Suppressor macrophage treated with lipopolysaccharide for 4 hours (primary cell): ENCODE data around the gene HDAC7.
"Not testable (repeated sequence)": the region's sequence is repeated elsewhere in the genome, so short reads cannot be mapped to it uniquely, and the experiment has no call there.

ENCODE experiments used
- DNase-seq: peaks from one replicate; pipeline ENCODE4 v3.0.0-alpha.2; 2020

Gene HDAC7

GRCh38 chr12:47811581-47812484 is 7.9 kb downstream of the HDAC7 start:
- peak; percentile 81 for DNase-seq

- peak; percentile 69 for DNase-seq
Measured at GRCh38 chr12:47811072-47811396, 8.7 kb downstream of the HDAC7 start.

- DNase-seq, result not testable (repeated sequence)
Measured at GRCh38 chr12:47809518-47809917, 10.2 kb downstream of the HDAC7 start.

- DNase-seq, result peak; percentile 72
Measured at GRCh38 chr12:47808574-47809365, 10.9 kb downstream of the HDAC7 start.

DNA sequence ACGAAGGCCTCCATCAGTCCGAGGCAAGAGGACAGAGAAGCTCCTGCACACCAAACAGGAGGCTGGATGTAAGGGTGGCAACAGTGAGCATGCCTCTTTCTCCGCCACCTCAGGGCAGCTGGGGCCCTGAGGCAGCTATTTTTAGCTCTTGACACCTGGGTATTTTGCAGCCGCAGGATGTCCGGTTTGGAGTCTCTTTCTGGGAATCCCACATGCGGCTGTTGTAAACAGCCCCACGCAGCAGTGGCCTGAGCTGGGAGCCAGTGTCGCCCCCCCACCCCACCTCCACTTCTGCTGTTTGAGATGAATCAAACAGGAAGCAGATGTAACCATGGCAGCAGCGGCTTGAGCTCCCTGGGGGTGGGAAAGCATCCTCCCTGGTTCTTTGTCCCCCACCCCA is 11.7 kb downstream of the HDAC7 start:
- DNase-seq, result peak; percentile 29

DNA sequence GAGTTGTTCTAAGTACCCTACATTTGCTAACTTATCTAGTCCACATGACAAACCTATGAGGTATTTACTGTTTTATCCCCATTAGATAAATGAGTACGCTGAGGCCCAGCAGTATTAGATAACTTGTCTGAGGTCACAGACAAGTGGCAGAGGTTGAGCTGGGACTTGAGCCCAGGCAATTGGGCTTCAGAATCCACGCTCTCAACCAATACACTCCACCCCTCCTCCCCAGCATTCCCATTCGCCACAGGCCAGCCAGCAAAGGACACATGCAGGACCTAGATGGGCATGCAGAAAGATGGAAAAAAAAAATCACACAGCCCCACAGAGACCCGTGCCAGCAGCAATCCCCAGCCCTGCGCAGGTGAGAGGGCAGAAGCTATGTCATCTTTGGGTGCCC is 12.4 kb downstream of the HDAC7 start:
- no peak for DNase-seq

DNA sequence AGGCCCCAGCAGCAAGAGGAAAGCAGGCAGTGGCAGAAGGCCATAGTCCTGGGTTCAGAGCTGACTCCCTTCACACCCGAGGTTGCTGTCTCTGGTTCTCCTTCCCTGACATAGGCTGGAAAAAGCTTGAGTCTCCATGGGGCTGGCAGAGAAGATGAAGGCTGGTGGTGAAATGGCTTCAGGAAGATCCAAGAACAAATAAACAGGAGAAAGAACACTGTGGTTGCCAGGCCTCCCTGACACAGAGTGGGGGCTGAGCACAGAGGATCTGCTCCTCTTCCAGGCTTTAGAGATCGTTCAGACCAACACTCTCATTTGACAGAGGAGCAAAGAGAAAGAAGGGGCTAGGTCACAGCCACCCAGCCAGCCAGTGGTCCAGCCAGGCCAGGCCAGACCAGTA is 14.3 kb downstream of the HDAC7 start:
- DNase-seq, result no peak

GRCh38 chr12:47804171-47804570 is 15.5 kb downstream of the HDAC7 start:
- DNase-seq, result no peak

DNA sequence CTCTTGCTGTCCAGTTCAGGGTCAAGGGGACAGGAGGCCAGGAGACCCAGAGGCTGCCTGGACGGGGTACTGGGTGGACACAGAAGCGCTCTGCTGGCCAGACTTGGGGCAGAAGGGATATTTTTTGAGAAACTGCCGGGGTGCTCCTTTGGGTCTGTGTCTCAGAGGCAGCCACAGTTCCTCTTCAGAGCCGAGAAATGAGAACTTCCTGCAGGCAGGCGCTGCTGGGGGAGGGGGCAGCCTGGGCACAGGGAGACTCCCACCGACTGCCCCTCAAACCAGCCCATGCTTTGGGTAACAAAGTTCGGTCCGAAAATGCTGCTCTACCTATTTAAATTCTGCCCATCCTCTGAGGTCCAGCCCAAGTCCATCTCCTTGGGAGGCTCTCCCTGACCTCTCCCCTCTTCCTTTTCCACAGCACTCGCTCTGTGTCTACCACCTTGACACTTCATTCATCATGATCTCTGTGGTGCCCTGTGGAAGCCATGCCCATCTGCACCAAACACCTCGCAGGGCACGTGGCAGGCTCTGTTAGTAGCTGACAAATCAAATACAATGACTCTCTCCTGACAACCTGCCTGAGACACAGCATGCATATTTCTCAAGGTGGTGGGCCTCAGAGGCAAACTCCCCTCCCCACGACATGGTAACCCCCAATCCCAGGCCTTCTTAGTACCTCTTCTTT is 16.4 kb downstream of the HDAC7 start:
- peak; percentile 46 for DNase-seq

- DNase-seq, result no peak
Measured at GRCh38 chr12:47802312-47802711, 17.4 kb downstream of the HDAC7 start.

GRCh38 chr12:47801904-47802246 is 17.8 kb downstream of the HDAC7 start:
- DNase-seq, result no peak

GRCh38 chr12:47801170-47801903 is 18.4 kb downstream of the HDAC7 start:
- peak; percentile 46 for DNase-seq

GRCh38 chr12:47800582-47800981 is 19.1 kb downstream of the HDAC7 start:
- DNase-seq, result no peak

DNA sequence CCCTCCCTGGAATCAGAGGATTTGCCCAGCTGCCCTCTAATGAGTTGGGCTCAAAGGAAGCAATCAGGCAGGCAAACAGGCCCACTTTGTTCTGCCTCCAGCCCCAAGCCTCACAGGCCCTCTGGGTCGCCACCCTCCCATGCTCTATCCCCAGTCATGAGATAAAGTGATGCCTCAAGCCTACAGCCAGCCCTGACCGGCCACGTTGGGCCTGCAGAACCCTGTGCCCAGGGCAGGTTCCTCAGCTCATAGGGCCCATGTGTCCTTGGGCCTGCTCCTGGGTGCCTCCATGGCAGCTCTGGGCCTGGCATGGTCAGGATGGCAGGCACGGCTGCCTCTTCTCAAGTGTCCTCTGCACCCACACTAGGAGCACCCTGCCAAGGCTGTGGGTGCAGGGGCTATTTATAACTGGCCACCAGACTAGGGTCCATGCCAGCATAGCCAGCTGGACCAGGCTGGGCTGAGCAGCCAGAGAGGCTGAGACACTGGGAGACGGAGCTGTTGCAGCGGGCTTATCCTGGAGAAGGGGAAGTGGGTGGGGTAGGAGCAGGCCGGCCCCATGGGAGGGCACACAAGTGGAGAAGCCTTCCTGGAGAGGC is 20.2 kb downstream of the HDAC7 start:
- no peak for DNase-seq

DNA sequence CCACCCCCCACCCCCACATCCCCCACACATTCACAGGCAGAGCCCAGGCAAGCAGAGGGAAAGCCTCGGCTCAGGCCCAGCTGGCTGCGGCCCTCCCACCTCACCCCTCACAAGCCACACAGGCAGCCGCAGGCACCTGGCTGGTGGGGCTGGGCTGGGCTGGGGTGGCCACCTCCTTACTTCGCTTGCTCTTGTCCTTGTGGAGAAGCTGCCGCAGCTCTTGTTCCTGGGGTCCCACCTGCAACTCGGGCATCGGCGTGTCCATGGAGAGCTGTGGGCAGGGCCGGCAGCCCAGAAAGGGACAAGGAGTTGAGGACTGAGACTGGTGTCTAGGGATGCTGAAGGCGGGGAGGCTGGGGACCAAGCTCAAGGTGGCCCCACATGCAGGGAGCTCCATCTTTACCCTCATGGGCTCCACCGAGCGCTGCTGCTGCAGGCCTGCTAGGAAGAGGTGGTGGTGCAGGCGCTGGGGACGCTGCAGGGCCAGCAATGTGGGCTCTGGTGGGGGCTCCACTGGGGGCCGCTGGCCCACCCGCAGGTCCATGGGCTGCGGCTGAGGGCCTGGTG is 21.2 kb downstream of the HDAC7 start:
- DNase-seq, result no peak

DNA sequence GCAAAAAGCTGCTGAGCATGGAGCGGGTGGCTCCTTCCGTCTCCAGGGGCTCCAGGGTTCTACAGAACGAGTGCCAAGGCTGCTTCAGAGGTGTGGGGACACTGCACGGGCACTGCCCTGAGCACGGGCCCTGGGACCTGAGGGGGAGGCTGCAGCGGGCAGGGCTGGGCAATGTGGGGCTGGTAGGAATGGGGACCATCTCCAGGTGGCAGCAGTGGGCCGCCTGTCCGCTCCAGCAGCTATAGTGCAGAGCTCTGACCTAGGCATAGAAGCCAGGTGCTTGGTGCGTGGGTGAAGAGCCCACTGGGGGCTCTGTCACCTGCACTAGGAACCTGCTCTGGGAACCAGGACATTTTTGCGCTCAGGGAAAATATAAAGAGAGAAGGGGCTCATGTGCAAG is 22.3 kb downstream of the HDAC7 start:
- DNase-seq, result no peak

DNA sequence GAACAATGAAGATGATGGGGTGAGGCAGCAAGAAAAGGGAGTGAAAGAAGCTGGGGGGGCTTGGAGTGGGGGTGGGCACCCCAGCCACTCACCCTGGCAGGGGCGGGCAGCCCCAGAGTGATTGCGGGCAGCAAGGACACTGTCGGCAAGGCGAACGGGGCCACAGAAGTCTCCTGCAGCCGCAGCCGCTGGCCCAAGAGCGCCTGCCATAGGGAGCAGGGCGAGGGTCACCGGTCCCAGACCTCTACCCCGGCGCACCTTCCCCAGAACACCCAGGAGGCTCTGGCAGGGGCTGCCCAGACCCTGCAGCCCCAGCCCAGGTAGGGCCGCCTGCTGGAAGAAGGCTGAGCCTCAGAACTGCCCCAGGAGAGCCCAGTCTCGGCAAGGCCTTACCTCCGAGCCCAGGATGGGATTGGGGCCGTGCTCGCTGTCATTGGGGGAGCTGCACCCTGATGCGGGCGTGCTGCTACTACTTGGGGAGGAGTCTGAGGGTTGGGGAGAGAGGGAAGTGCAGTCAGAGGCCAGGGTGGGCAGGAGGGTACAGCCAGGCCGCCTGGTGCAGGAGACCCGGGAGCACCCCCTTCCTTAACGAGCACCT is 23.8 kb downstream of the HDAC7 start:
- no peak for DNase-seq

- no peak for DNase-seq
Measured at GRCh38 chr12:47795121-47795813, 24.4 kb downstream of the HDAC7 start.

- no peak for DNase-seq
Measured at GRCh38 chr12:47794679-47795078, 25.0 kb downstream of the HDAC7 start.

DNA sequence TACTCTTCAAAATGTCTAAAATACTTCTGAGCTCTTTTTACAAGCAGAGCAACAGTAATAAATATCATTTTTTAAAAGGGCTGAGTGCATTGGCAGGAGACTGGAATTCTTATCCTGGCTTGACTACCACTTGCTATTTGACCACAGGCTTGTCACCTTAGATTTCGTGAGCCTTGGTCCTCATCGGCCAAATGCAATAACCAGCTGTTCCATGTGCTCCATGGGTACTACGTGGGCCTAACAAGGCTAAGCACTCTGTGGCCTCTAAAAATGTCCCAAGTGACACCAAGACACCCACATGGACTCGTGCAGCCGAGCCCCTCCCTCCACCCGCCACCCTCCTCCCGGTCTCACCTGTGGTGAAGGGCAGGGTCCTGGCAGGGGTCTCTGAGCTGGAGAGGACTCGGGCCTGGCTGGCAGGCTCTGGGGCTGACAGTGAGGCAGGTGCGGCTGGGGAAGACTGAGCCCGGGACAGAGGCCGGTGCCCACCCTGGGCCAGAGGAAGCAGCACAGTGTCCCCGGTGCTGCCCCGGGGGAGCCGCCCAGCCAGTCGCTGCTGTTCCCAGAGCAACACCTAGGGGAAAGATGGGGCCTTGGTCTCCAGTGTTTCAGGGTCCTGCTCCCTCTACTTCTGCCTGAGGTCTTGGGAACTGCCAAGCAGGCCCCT is 26.6 kb downstream of the HDAC7 start:
- DNase-seq, result no peak

DNA sequence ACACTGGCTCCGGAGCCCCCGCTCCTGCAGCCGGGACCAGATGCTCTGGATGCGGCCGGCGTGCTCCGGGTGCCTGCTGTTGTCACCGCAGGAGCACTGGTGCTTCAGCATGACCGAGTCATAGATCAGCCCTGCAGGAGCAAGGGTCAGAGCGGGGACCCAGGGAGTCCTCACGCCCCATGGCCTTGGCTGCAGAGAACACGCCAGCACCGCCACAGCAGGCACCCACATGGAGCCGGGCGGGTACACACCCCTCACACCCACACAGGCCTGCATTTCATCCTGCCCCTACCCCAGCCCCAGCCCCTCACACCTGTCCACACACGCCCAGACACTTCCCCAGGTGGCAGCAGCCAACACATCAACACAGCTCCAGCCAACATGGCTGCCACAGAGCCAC is 27.8 kb downstream of the HDAC7 start:
- DNase-seq, result no peak
